ENCODE data around the gene FXR2. TPM values are rescaled to one million over a fixed set of nuclear protein-coding genes. Genes with fewer than 3 reads are reported as not detected.
A peak's percentile ranks its signal among the peaks of the same experiment; 100 is the strongest.

Gene FXR2
- total RNA-seq, 4 donors from 2014 or later, result 34.7 to 39.4 (median 36.7) TPM

- Histone ChIP-seq H3K9me3 (no peaks in the 10 kb centered on the region), H3K4me1 (no peaks in the 10 kb centered on the region), H3K27ac (no peak overlapping the region), H3K36me3 (no peaks in the 10 kb centered on the region), H3K4me3 (no peak overlapping the region), H3K27me3 (no peaks in the 10 kb centered on the region)
- 18 to 28% methylated on average over 5 of the region's 5 CpGs for WGBS, 2 donors
- TF ChIP-seq EP300 (IDR thresholded peaks at IDR 0.05), result no peak
- peak; percentile 18 to 39 (median 36) for TF ChIP-seq CTCF (IDR thresholded peaks at IDR 0.05)
- peak in 1 of 2 donors; percentile 24 for DNase-seq (ENCODE audit: low spot score in 2 of 2)
Observed at GRCh38 chr17:7634384-7634783, 19.7 kb upstream of the FXR2 start.

GRCh38 chr17:7633093-7633492, 18.4 kb upstream of the FXR2 start:
- Histone ChIP-seq H3K36me3 (no peaks in the 10 kb centered on the region), H3K27ac (no peak overlapping the region), H3K9me3 (no peaks in the 10 kb centered on the region), H3K4me1 (peaks cover 0 to 3% (median 0%) of the 10 kb centered on the region in 4 donors), H3K4me3 (no peak overlapping the region), H3K27me3 (no peaks in the 10 kb centered on the region)
- TF ChIP-seq CTCF (IDR thresholded peaks at IDR 0.05) (no peak), POLR2A (IDR thresholded peaks at IDR 0.05) (no peak), EP300 (IDR thresholded peaks at IDR 0.05) (no peak)
- DNase-seq (ENCODE audit: low spot score in 2 of 2), result no peak
- 70 to 92% methylated on average over 2 of the region's 2 CpGs for WGBS, 2 donors

GRCh38 chr17:7632492-7632894, 17.8 kb upstream of the FXR2 start:
- WGBS, 2 donors, result 36 to 48% methylated on average over 6 of the region's 6 CpGs
- no peaks in the 10 kb centered on the region for H3K9me3 ChIP-seq
- no peak for TF ChIP-seq POLR2A (IDR thresholded peaks at IDR 0.05)
- TF ChIP-seq EP300 (IDR thresholded peaks at IDR 0.05), result no peak
- peak in 4 of 5 experiments; percentile 8 to 41 (median 31) for TF ChIP-seq CTCF (IDR thresholded peaks at IDR 0.05)
- peaks cover 0 to 7% (median under 1%) of the 10 kb centered on the region in 4 donors for H3K4me1 ChIP-seq
- H3K36me3 ChIP-seq, result no peaks in the 10 kb centered on the region
- no peak for DNase-seq (ENCODE audit: low spot score in 2 of 2)
- H3K27ac ChIP-seq, result no peak overlapping the region
- no peak overlapping the region for H3K4me3 ChIP-seq
- H3K27me3 ChIP-seq, result no peaks in the 10 kb centered on the region

GRCh38 chr17:7631398-7632380, 17.0 kb upstream of the FXR2 start:
- H3K9me3 ChIP-seq, result no peaks in the 10 kb centered on the region
- WGBS, 2 donors, result 80 to 84% methylated on average over 11 of the region's 11 CpGs
- H3K4me3 ChIP-seq, result no peak overlapping the region
- no peak for DNase-seq (ENCODE audit: low spot score in 2 of 2)
- H3K4me1 ChIP-seq, result peaks cover 0 to 11% (median 4%) of the 10 kb centered on the region in 4 donors
- H3K27me3 ChIP-seq, result no peaks in the 10 kb centered on the region
- H3K27ac ChIP-seq, result no peak overlapping the region
- TF ChIP-seq POLR2A (IDR thresholded peaks at IDR 0.05) (no peak), CTCF (IDR thresholded peaks at IDR 0.05) (no peak), EP300 (IDR thresholded peaks at IDR 0.05) (no peak)
- H3K36me3 ChIP-seq, result no peaks in the 10 kb centered on the region

- no peak within 1 kb of the TSS for H3K27ac ChIP-seq
- 46 to 57% methylated on average over 13 of the region's 13 CpGs for WGBS, 2 donors
- H3K4me1 ChIP-seq, result peaks cover 0 to 16% (median 6%) of the 10 kb centered on the region in 4 donors
- H3K27me3 ChIP-seq, result no peaks in the 10 kb centered on the region
- no peaks in the 10 kb centered on the region for H3K9me3 ChIP-seq
- no peak for DNase-seq (ENCODE audit: low spot score in 2 of 2)
- TF ChIP-seq EP300 (IDR thresholded peaks at IDR 0.05) (no peak), POLR2A (IDR thresholded peaks at IDR 0.05) (no peak), CTCF (IDR thresholded peaks at IDR 0.05) (no peak)
- no peak within 1 kb of the TSS for H3K4me3 ChIP-seq
- peaks cover 0 to 14% (median 0%) of the 10 kb centered on the region in 3 donors for H3K36me3 ChIP-seq
Observed at GRCh38 chr17:7629939-7630571, 15.4 kb upstream of the FXR2 start, which contains the start of gene SHBG. SHBG (plus strand) TSS chr17:7630135; CDS start chr17:7630173, 38 bp downstream.
